K562 (cell line): ENCODE results near the gene NOM1. TPM values are rescaled to one million over a fixed set of nuclear protein-coding genes. Genes with fewer than 3 reads are reported as not detected.
A peak's percentile ranks its signal among the peaks of the same experiment; 100 is the strongest.

ENCODE experiments used
- ATAC-seq: fragments of 200-7000 bp; cut with Tn5 transposase; 3 replicates; pipeline ENCODE4 v1.9.1; 2020; ENCODE audit warnings: moderate library complexity
- BruUV-seq: library from RNA; stranded (reverse); fragments of 400-500 nt; replicated peaks from 2 replicates; lab custom pipeline; 2021; lab: Mats Ljungman, UMichigan
- CTCF ChIA-PET: fragments of 300-600 bp; formaldehyde crosslinking; extraction: SDS; loops from one replicate; lab custom pipeline; 2021; ENCODE audit warnings: low intra/inter-chr PET ratio; lab: Yijun Ruan, JAX
- POLR2A ChIA-PET: fragments of 300-600, 350-650 bp; sonication (Branson Sonifier 250); formaldehyde crosslinking; extraction: SDS; loops from one replicate; lab custom pipeline; 2021; ENCODE audit warnings: antibody characterized with exemption, inconsistent platforms; lab: Yijun Ruan, JAX
- DNase-seq, 4 experiments: peaks; one replicate each; pipeline versions ENCODE4 v3.0.0 to v3.0.0-alpha.2; 2011 to 2018; ENCODE audit warnings: low spot score in 3 of 4, mixed read lengths in 3 of 4; ENCODE audit errors: extremely low read depth in 1 of 4
- FAIRE-seq: peaks from 2 replicates; lab custom pipeline; 2011; peaks lifted over from hg19 to GRCh38; lab: Jason Lieb, UNC
- H2AFZ ChIP-seq: 2 replicates; pipeline ENCODE4 v1.6.0; 2011; ENCODE audit warnings: low read depth, low read length, control low read depth, inconsistent platforms
- H3K27ac ChIP-seq: fragments of 200-600 bp; 3 replicates; pipeline ENCODE4 v1.8.0; 2011; ENCODE audit warnings: low read depth, mild to moderate bottlenecking, control low read depth, inconsistent platforms, low read length, moderate library complexity, mixed read lengths; ENCODE audit errors: extremely low read depth
- H3K27me3 ChIP-seq, 2 experiments: fragments of 300-600 bp in 1 of 2; 2 replicates in 1 of 2; 3 replicates in 1 of 2; pipeline versions ENCODE4 v1.6.0 to v1.8.0; 2011; ENCODE audit warnings: inconsistent platforms in 2 of 2, low read length in 2 of 2, mild to moderate bottlenecking in 1 of 2, mixed read lengths in 1 of 2, moderate library complexity in 1 of 2; ENCODE audit not compliant: control insufficient read depth in 2 of 2, insufficient read depth in 2 of 2
- H3K36me3 ChIP-seq: fragments of 300-600 bp; 3 replicates; pipeline ENCODE4 v1.8.0; 2011; ENCODE audit warnings: mild to moderate bottlenecking, low read length, inconsistent platforms; ENCODE audit not compliant: control insufficient read depth, insufficient read depth
- H3K4me1 ChIP-seq, 2 experiments: fragments of 200-600 bp in 1 of 2; replicated peaks in 1 of 2; 2 replicates in 1 of 2; 3 replicates in 1 of 2; pipeline versions ENCODE4 v1.5.1 to v1.8.0; 2011; ENCODE audit warnings: inconsistent platforms in 2 of 2, low read length in 2 of 2, mild to moderate bottlenecking in 1 of 2, mixed read lengths in 1 of 2, moderate library complexity in 1 of 2; ENCODE audit not compliant: control insufficient read depth in 2 of 2, insufficient read depth in 2 of 2
- H3K4me2 ChIP-seq: 2 replicates; pipeline ENCODE4 v1.6.1; 2011; ENCODE audit warnings: low read length, control low read depth, inconsistent platforms, mixed read lengths; ENCODE audit not compliant: insufficient read depth
- H3K4me3 ChIP-seq: fragments of 200-600 bp; sonication (generic), shearing (Covaris generic); 2 replicates; pipeline ENCODE4 v1.5.1; 2016; ENCODE audit warnings: control low read depth, inconsistent platforms
- H3K79me2 ChIP-seq: fragments of 200-600 bp; 3 replicates; pipeline ENCODE4 v1.8.0; 2011; ENCODE audit warnings: low read length, inconsistent platforms; ENCODE audit not compliant: control insufficient read depth, insufficient read depth
- H3K9ac ChIP-seq, 2 experiments: 2 replicates each; pipeline versions ENCODE4 v1.6.0 to v1.6.1; 2011; ENCODE audit warnings: low read depth in 2 of 2, low read length in 2 of 2, control low read depth in 1 of 2, inconsistent platforms in 1 of 2, mild to moderate bottlenecking in 1 of 2, mixed read lengths in 1 of 2; ENCODE audit not compliant: insufficient read depth in 1 of 2
- H3K9me1 ChIP-seq: one replicate; pipeline ENCODE4 v1.6.0; 2011; ENCODE audit warnings: inconsistent platforms, mild to moderate bottlenecking, low read length, moderate library complexity; ENCODE audit not compliant: control insufficient read depth, insufficient read depth
- H3K9me3 ChIP-seq: replicated peaks from 2 replicates; pipeline ENCODE4 v1.5.1; 2011; ENCODE audit warnings: low read depth, low read length, inconsistent platforms; ENCODE audit not compliant: control insufficient read depth, insufficient read depth
- H4K20me1 ChIP-seq: replicated peaks from 2 replicates; pipeline ENCODE4 v1.6.1; 2011; ENCODE audit warnings: low read length, inconsistent platforms, mixed read lengths; ENCODE audit not compliant: control insufficient read depth, insufficient read depth
- GATAD2A ChIP-seq: fragments of 450-650 bp; IDR thresholded peaks from 2 replicates; pipeline ENCODE4 v1.6.1; 2017
- HNRNPLL ChIP-seq: fragments of 200-400 bp; formaldehyde crosslinking; IDR thresholded peaks from 2 replicates; pipeline ENCODE4 v1.6.1; 2017; ENCODE audit warnings: low read length, low read depth, mild to moderate bottlenecking; ENCODE audit not compliant: poor library complexity, severe bottlenecking
- KAT7 ChIP-seq: sonication (generic); formaldehyde crosslinking; IDR thresholded peaks from 2 replicates; pipeline ENCODE4 v1.8.0; 2022; ENCODE audit warnings: missing genetic modification reagents, mild to moderate bottlenecking, borderline replicate concordance
- MXI1 ChIP-seq: IDR thresholded peaks from 2 replicates; pipeline ENCODE4 v1.6.1; 2011; ENCODE audit warnings: low read depth, mild to moderate bottlenecking, improper control_type of control experiment, low read length
- RBM34 ChIP-seq: fragments of 200-400 bp; formaldehyde crosslinking; IDR thresholded peaks from 2 replicates; pipeline ENCODE4 v1.6.1; 2018; ENCODE audit warnings: low read length, borderline replicate concordance; ENCODE audit not compliant: insufficient read depth
- RNF2 ChIP-seq: sonication (generic); IDR thresholded peaks from 2 replicates; pipeline ENCODE4 v1.6.1; 2016
- TRIM24 ChIP-seq, 2 experiments: fragments of 450-650 bp; IDR thresholded peaks; 2 replicates each; pipeline ENCODE4 v1.6.1; 2016
- ZC3H11A ChIP-seq: IDR thresholded peaks from 2 replicates; pipeline ENCODE4 v1.6.1; 2012; ENCODE audit warnings: low read depth, low read length, improper control_type of control experiment
- ZEB2 ChIP-seq: fragments of 450-650 bp; IDR thresholded peaks from 2 replicates; pipeline ENCODE4 v1.6.1; 2016
- ZNF12 ChIP-seq: sonication (generic); formaldehyde crosslinking; IDR thresholded peaks from 2 replicates; pipeline ENCODE4 v1.4.0; 2020; ENCODE audit warnings: mild to moderate bottlenecking, missing genetic modification reagents
- ZNF436 ChIP-seq: fragments of 250-450, 450-650 bp; sonication (Bioruptor Pico); formaldehyde crosslinking; IDR thresholded peaks from 2 replicates; pipeline ENCODE4 v1.7.0; 2020; ENCODE audit warnings: mild to moderate bottlenecking
- ZNF445 ChIP-seq: fragments of 250-450 bp; sonication (Bioruptor Pico); IDR thresholded peaks from 2 replicates; pipeline ENCODE4 v1.4.0; 2020; ENCODE audit warnings: low read depth, mild to moderate bottlenecking, moderate library complexity
- WGBS: fragments of 100-300 bp; shearing (Covaris generic); methylation state at CpG from one replicate; pipeline ENCODE4 v1.1.6; 2016; ENCODE audit warnings: low coverage, mixed read lengths; ENCODE audit not compliant: insufficient coverage; ENCODE audit errors: missing lambda C conversion rate; 5-methylcytosine and 5-hydroxymethylcytosine counted together
- in situ Hi-C: fragments of 300-500 bp; cut with MboI; formaldehyde crosslinking; loops from 4 replicates; pipeline ENCODE4 v1.15.0; 2018; ENCODE audit warnings: inconsistent platforms, mixed read lengths
- intact Hi-C: fragments of 100-400 bp; cut with micrococcal nuclease; formaldehyde crosslinking; loops from 2 replicates; pipeline ENCODE4 v1.14.2; 2022
- polyA plus RNA-seq, 8 experiments: library from polyadenylated mRNA; depleted of rRNA in 4 of 8; stranded (reverse) in 5 of 8; unstranded in 3 of 8; fragments of >200 nt; fragmentation: Nextera tagmentation in 2 of 8; fragmentation: Illumina TruSeq in 1 of 8; extraction: Ambion mirVana in 2 of 8; extraction: Trizol in 1 of 8; gene quantifications; 2 replicates each; pipeline versions ENCODE4 v1.2.1 to v1.2.3, GENCODE V29; 2011 to 2014; ENCODE audit warnings: inconsistent platforms in 1 of 8, missing spikeins in 1 of 8
- total RNA-seq, 7 experiments: library from RNA; depleted of rRNA in 6 of 7; stranded (reverse); fragments of >200 nt in 6 of 7; fragmentation: Illumina TruSeq in 2 of 7; extraction: Trizol in 2 of 7; gene quantifications; 2 replicates each; pipeline versions ENCODE4 v1.2.1 to v1.2.3, GENCODE V29; 2011 to 2021; ENCODE audit warnings: low replicate concordance in 1 of 7
- TF ChIP-seq, protein P1 (sequence below), 2 experiments: fragments of 450-650 bp in 1 of 2; IDR thresholded peaks; 2 replicates each; pipeline ENCODE4 v1.6.1; 2011 to 2017; ENCODE audit warnings: low read depth in 2 of 2, antibody characterized with exemption in 1 of 2, borderline replicate concordance in 1 of 2, low read length in 1 of 2, mild to moderate bottlenecking in 1 of 2, mixed read lengths in 1 of 2; ENCODE audit not compliant: control insufficient read depth in 1 of 2
- TF ChIP-seq, protein P2 (sequence below): fragments of 250-450 bp; sonication (Bioruptor Pico); IDR thresholded peaks from 2 replicates; pipeline ENCODE4 v1.8.0; 2021; ENCODE audit warnings: mild to moderate bottlenecking, moderate library complexity
- TF ChIP-seq, protein P3 (sequence below): IDR thresholded peaks from 2 replicates; pipeline ENCODE4 v1.6.1; 2011; ENCODE audit warnings: borderline replicate concordance, low read depth, mild to moderate bottlenecking, moderate library complexity, low read length; ENCODE audit not compliant: insufficient read depth, poor library complexity, severe bottlenecking

Gene NOM1
- total and polyA plus RNA-seq, 9 of the 15 experiments (the other 6 are each of a cell fraction or from before 2014, with no cell fraction given): 6.8 to 47.3 (median 37.4) TPM

DNA sequence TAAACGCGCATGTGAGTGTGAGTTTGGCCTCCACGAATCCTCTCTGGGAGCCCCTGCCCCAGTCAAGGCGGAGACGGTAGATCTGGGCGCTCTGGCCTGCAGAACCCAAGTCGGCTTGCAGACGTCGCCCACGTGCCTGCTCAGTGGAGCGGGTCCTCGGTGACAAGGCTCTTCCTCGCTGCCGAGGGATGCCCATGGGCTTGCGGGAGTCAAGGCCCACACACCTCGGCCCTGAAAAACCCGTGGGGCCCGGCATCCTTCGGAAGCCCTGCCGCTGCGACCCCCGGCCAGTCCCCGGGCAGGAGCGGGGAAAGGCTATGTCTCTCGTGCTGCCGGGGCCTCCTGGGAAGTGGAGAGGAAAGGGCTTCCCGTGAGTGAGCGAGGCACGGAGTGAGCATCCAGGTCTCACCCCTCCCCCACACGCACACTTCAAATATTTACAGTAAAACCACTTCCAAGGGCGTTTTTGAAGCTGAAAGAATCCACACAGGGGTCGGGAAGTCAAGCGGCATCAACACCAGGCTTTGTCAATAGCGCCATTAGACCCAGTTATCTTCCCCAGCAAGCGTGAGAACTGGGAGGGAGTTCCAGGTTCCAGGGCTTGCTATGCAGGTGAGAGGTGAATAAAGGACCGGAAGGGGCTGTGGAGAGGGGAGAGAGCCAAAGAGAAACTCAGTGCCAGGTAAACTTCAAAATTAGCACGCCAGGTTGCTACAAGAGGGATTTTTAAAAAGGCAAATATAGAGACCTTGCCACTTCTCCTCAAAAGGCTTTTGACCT lies 62.0 kb downstream of the NOM1 start:
- Histone ChIP-seq H3K4me2 (peak overlapping the region; percentile 84), H3K9me3 (no peaks in the 10 kb centered on the region), H4K20me1 (no peaks in the 10 kb centered on the region), H3K4me1 (peaks cover 4 to 35% of the 10 kb centered on the region in 2 experiments), H3K9me1 (no peaks in the 10 kb centered on the region), H2AFZ (peak overlapping the region; percentile 96), H3K27me3 (peaks cover 22 to 61% of the 10 kb centered on the region in 2 experiments; a peak in 4 of 5 replicates), H3K27ac (no peak overlapping the region), H3K36me3 (no peaks in the 10 kb centered on the region), H3K4me3 (peak overlapping the region; percentile 79), H3K79me2 (no peaks in the 10 kb centered on the region), H3K9ac (peak overlapping the region; percentile 59 to 93; a peak in 3 of 4 replicates)
- in situ Hi-C loops: no loop called here
- WGBS: 24% methylated on average over 37 of the region's 37 CpGs
- intact Hi-C loops: no loop called here
- POLR2A ChIA-PET: interaction anchor here (0.6 to 2.2 kb wide), 7 partner anchors 8 to 157 kb away, joined by 3 to 11 read pairs (median 3); no protein-coding TSS in a partner anchor
- ATAC-seq (peak; percentile 3), DNase-seq (peak in 1 of 4 experiments; percentile 19), FAIRE-seq (peak; percentile 82)
- CTCF ChIA-PET: no interaction called here
- BruUV-seq: TSS peak; percentile 67
- TF ChIP-seq, protein P1, sequence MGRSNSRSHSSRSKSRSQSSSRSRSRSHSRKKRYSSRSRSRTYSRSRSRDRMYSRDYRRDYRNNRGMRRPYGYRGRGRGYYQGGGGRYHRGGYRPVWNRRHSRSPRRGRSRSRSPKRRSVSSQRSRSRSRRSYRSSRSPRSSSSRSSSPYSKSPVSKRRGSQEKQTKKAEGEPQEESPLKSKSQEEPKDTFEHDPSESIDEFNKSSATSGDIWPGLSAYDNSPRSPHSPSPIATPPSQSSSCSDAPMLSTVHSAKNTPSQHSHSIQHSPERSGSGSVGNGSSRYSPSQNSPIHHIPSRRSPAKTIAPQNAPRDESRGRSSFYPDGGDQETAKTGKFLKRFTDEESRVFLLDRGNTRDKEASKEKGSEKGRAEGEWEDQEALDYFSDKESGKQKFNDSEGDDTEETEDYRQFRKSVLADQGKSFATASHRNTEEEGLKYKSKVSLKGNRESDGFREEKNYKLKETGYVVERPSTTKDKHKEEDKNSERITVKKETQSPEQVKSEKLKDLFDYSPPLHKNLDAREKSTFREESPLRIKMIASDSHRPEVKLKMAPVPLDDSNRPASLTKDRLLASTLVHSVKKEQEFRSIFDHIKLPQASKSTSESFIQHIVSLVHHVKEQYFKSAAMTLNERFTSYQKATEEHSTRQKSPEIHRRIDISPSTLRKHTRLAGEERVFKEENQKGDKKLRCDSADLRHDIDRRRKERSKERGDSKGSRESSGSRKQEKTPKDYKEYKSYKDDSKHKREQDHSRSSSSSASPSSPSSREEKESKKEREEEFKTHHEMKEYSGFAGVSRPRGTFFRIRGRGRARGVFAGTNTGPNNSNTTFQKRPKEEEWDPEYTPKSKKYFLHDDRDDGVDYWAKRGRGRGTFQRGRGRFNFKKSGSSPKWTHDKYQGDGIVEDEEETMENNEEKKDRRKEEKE (IDR thresholded peaks at IDR 0.05; ENCODE audit: borderline replicate concordance in 1 of 2, control insufficient read depth in 1 of 2, low read depth in 2 of 2, low read length in 1 of 2): no peak
- TF ChIP-seq ZEB2 (no peak), RBM34 (no peak), ZC3H11A (no peak), RNF2 (0 out of 2 replicates have a peak, but pooled peaks have one; percentile 5), TRIM24 (IDR thresholded peaks at IDR 0.05) (no peak), KAT7 (CRISPR knock-in tag) (no peak), ZNF445 (CRISPR knock-in tag) (no peak), HNRNPLL (no peak), GATAD2A (no peak), ZNF436 (CRISPR knock-in tag) (no peak), MXI1 (no peak), ZNF12 (CRISPR knock-in tag) (peak; percentile 56; the same call in 1 of the 2 replicates)
- TF ChIP-seq, protein P2, sequence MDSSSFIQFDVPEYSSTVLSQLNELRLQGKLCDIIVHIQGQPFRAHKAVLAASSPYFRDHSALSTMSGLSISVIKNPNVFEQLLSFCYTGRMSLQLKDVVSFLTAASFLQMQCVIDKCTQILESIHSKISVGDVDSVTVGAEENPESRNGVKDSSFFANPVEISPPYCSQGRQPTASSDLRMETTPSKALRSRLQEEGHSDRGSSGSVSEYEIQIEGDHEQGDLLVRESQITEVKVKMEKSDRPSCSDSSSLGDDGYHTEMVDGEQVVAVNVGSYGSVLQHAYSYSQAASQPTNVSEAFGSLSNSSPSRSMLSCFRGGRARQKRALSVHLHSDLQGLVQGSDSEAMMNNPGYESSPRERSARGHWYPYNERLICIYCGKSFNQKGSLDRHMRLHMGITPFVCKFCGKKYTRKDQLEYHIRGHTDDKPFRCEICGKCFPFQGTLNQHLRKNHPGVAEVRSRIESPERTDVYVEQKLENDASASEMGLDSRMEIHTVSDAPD (CRISPR knock-in tag): no peak
- TF ChIP-seq, protein P3, sequence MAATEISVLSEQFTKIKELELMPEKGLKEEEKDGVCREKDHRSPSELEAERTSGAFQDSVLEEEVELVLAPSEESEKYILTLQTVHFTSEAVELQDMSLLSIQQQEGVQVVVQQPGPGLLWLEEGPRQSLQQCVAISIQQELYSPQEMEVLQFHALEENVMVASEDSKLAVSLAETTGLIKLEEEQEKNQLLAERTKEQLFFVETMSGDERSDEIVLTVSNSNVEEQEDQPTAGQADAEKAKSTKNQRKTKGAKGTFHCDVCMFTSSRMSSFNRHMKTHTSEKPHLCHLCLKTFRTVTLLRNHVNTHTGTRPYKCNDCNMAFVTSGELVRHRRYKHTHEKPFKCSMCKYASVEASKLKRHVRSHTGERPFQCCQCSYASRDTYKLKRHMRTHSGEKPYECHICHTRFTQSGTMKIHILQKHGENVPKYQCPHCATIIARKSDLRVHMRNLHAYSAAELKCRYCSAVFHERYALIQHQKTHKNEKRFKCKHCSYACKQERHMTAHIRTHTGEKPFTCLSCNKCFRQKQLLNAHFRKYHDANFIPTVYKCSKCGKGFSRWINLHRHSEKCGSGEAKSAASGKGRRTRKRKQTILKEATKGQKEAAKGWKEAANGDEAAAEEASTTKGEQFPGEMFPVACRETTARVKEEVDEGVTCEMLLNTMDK: no peak
